Dermis microvascular lymphatic vessel endothelial cell (primary cell): ENCODE data around the gene KIDINS220. TPM values are rescaled to one million over a fixed set of nuclear protein-coding genes. Genes with fewer than 3 reads are reported as not detected.
A peak's percentile ranks its signal among the peaks of the same experiment; 100 is the strongest.

ENCODE experiments used
- DNase-seq, 2 donors: peaks; one replicate each; pipeline versions ENCODE4 v3.0.0 to v3.0.0-alpha.2; 2010; ENCODE audit warnings: low read depth in 2 of 2
- total RNA-seq: library from RNA; depleted of rRNA; stranded (reverse); fragments of >200 nt; gene quantifications from 2 replicates; pipeline ENCODE4 v1.2.1, GENCODE V29; 2014

The KIDINS220 gene
- total RNA-seq, 1 donor from 2014 or later = 39.7 TPM

GRCh38 chr2:8699839-8700238 is 137.6 kb downstream of the KIDINS220 start:
- DNase-seq = no peak

- no peak for DNase-seq
These were observed 140.2 kb downstream of the KIDINS220 start for GRCh38 chr2:8697190-8697589.

- no peak for DNase-seq
These were observed 142.7 kb downstream of the KIDINS220 start for GRCh38 chr2:8694737-8695136.

DNA sequence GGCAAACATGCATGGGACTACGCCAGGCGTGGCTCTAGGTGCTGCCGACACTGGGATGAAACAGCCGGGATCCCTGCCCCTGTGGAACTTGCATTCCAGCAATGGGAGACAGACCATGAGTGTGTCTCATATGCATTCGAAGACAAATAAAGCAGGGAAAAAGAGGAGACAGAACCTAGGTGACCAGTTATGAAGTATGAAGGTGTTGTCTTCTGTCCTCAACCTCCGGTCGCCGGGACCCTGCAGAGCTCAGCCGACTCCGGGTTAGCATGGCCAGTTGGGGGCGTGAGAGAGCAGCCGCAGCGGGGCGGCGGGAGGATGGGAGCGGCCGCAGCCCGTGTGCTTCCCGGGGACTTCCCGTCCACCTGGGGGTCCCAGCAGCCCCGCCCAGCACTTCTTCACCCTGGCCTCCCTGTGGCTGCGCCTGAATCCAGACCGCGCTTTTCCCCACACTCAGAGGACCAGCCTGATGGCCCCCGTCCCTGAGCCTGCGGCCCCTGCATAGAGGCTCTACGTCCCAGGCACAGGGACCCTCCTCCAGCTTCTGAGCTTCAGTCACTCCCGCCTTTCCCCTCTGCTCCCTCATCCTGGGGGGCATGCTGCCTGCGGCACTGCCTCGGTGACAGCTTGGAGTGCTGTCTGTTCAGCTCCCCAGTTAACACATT is 144.1 kb downstream of the KIDINS220 start:
- DNase-seq = peak in 1 of 2 donors; percentile 27

GRCh38 chr2:8692783-8693156 is 144.6 kb downstream of the KIDINS220 start:
- no peak for DNase-seq

DNA sequence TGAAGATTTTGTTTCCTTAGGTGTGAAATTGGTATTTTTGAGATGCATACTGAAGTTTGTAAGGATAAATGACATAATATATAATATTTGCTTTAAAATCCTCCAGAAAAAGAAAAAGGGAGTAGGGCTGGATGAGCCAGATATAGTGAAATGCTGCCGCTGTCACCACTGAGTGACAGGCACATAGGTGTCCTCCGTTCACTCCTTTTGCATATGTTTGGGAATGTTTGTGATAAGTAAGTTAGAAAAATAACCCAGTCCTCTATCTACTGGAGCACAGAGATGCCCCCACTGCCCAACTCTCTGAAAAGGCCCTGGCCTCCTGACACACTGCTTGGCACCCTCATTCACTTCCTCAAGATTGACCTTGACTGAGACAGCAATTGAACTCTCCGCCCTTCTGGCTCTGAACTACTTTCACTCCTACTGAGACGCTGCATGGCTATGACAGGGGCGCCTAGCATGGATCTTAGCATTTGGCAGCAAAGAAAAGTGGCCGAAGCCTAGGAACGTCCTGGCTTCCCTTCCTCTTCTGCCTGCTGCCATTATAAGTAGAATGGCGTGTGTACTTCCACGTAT is 145.5 kb downstream of the KIDINS220 start:
- DNase-seq = no peak

DNA sequence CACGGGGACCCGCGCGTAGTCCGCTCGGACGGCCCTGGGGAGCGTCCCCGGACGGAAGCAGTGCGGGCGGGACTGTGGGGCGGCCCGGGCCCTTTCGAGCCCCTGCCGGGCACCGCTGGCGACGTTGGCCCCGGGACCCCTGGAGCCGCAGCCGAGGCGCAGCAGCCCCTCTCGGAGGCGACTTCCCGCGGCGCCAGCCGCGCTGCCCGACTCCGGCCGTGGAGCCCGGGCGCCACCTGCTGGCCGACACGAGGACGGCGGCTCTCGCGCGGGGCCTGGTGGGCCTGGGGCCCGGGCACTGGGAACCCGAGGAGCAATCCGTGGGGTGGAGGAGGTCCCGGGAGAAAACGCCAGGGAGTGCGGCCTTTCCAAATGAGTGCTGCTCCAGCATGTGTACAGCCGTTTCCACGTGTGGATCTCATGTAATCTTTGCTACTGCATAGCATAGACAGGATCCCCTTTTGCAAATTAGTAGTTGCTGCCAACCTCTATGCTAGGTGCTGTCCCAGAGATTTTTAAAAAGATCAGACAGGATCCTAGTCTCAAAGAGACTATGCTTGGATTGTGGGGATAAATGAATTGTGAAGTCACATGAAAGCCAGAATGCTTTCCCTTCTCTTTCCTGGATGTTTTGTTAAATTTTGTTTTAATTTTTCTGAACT is 151.6 kb downstream of the KIDINS220 start:
- peak in 1 of 2 donors; percentile 34 for DNase-seq

DNA sequence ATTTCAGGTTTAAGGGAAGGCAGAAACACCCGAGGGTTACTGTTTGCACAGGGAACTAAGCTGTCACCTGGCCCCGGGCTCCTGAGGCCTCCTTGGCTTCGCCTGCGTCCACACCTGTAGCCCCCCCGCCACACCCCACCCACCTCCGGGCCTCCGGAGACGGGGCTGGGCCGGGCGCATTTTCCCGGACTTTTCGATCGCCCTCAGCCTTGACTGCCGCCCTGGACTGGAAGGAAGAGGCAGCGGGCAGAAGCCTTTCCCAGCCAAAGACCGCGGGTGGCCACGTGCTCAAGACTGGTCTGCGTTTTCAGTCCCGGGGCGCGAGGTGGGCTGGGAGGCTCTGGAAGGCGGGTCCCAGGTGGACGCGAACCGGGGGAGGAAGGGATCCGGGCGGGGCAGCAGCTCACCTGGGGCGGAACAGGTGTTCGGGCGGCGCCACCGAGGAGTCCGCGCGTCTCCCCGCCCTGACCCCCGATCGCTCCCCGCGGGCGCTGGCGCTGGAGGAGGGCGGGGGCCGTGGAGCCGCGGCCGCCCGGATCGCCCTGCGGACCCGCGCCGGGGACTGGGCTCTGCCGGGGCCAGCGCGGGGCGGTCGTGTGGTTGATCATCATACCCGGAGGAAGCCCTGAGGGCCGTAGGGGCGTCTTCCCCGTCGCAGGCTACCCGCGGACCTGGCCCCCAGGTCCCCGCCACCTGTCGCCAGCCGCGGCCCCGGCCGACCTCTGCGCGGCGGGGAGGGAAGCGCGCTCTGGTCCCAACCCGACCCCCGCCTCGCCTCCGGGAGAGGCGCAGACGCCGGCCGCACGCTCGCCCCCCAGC is 152.3 kb downstream of the KIDINS220 start:
- DNase-seq = peak in 1 of 2 donors; percentile 23

DNA sequence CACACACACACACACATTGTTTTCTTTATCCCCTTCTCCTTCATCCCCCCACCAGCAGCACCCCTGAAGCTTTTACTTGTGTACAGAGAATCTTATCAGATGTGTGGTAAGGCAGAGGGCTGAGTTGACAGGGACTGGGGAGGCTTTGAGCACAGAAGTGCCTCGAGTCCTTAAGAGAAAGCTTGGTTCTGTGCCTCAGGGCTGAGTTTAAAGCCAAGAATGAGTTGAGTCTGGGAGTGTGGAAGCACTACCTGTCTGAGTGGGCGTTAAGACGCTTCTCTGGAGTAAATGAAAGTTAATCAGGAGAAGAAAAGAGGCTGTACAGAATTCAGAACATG is 152.9 kb downstream of the KIDINS220 start:
- DNase-seq = no peak

GRCh38 chr2:8682719-8683667 is 154.4 kb downstream of the KIDINS220 start:
- peak in 1 of 2 donors; percentile 37 for DNase-seq

- DNase-seq = peak; percentile 96 to 99
These were observed 155.4 kb downstream of the KIDINS220 start, which contains the start of gene ID2 for GRCh38 chr2:8681786-8682692. ID2 (plus strand) TSS chr2:8682056; CDS start chr2:8682166, 110 bp downstream.

DNA sequence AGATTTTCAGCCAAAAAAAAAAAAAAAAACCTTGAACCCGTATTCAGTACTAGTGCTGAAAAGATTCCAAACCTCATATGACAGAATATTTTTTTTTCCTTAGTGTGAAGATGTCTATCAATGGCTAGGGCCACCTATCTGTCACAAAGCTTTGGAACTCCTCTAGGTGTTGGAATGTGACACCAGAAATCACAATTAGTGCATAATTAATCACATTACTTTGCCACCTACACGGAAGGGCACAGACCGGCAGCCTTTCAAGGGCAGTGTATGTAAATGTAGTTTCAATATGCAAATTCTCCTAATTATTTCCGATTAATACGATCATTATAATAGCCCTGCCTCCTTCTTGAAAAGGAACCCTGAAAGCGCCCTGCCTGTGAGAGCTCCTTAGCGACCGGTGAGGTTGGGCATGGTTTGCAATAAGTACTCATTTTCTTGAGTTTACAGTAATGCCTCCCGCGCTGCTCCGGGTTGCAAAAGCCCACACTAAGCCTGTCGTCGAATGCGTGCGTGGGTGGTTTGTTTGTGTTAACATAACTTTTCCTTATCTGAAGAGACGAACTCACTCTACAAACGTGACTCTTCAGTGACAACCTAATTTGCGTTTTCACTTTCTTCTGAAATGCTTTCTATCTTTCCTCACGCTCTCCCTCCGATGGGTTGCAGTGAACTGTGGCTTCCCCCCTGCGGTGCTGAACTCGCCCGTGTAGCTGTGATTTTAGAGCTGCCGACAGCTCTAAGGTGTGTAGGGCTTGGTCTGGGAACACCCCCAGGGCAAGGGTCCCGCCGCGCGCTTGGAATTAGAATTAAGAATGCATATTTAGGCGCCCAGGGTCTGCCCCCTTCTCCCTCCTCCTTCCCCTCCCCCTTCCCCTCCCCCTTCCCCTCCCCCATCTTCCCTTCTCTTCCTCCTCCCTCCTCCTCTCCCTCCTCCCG is 156.3 kb downstream of the KIDINS220 start:
- DNase-seq = peak in 1 of 2 donors; percentile 64

- DNase-seq = peak in 1 of 2 donors; percentile 53
These were observed 157.3 kb downstream of the KIDINS220 start for GRCh38 chr2:8679827-8680731.

DNA sequence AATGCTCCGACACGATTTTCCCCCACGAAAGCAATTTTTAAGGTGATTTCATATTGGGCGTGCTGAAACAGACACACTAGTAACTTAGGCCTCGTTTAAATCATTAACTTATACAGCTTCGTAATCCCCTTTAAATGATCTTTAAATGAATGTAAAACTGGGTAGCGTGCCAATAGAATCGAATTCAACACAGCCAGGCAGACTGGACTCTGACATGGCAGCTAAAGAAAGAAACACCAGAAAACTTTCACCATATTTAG is 157.9 kb downstream of the KIDINS220 start:
- DNase-seq = no peak
